ENCODE data around the gene APLP1.
A peak's percentile ranks its signal among the peaks of the same experiment; 100 is the strongest.

The APLP1 gene

DNA sequence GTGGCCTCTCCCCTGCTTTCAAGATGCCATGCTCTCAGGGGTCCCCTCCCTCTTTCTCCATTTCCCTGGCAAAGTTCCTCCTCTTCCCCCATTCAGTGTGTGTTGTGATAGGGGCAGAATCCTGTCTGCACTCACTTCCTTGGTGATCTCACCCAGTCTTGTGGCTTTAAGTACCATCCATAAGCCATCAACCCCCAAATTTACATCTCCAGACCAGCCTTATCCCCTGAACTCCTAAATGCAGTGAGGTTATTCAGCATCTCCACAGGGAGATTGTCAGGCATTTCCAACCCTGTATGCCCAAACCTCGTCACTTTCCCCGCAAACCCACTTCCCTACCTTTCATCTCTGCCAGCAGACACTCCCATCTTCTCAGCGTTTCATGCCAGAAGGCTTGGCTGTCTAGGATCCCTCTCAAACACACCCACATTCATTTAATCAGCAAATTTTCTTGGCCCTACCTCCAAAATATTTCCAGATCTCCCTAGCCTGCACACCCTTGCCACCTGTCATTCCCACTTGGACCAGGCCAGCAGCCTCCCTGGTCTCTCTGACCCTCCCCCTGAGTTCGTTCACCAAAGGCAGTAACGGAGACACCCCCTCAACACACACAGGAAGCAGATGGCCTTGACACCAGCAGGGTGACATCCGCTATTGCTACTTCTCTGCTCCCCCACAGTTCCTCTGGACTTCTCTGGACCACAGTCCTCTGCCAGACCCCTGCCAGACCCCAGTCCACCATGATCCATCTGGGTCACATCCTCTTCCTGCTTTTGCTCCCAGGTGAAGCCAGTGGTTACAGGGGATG is 33.7 kb downstream of the APLP1 start, which contains the start of gene HCST:
HCST (plus strand) TSS at position 676 of the 808 bp plus-strand sequence; CDS start at position 741, 65 bp downstream.
- no peak for DNase-seq (ENCODE audit: low read depth)

DNA sequence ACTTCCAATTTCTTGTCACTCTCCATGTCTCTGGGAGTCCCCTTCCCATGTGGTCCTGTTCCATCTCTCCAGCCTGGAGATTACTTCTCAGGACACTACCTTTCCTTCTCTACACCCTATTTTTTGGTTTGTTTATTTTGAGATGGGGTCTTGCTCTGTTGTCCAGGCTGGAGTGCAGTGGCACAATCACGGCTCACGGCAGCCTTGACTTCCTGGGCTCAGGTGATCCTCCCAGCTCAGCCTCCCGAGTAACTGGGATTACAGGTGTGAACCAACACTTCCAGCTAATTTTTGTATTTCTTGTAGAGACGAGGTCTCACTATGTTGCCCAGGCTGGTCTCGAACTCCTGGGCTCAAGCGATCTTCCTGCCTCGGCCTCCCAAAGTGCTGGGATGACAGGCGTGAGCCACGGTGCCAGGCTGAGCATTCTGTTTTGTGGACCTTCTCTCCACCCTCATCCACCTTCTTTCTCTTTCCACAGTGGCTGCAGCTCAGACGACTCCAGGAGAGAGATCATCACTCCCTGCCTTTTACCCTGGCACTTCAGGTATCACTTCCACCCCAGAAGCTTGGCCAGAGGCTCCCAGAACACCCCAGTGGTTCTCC is 34.6 kb downstream of the APLP1 start:
- H3K4me3 ChIP-seq (ENCODE audit: low read length), result peak overlapping the region; percentile 36

More for the DNA sequence above, 33.7 kb downstream of the APLP1 start, which contains the start of gene HCST:
- TF ChIP-seq, protein P1, sequence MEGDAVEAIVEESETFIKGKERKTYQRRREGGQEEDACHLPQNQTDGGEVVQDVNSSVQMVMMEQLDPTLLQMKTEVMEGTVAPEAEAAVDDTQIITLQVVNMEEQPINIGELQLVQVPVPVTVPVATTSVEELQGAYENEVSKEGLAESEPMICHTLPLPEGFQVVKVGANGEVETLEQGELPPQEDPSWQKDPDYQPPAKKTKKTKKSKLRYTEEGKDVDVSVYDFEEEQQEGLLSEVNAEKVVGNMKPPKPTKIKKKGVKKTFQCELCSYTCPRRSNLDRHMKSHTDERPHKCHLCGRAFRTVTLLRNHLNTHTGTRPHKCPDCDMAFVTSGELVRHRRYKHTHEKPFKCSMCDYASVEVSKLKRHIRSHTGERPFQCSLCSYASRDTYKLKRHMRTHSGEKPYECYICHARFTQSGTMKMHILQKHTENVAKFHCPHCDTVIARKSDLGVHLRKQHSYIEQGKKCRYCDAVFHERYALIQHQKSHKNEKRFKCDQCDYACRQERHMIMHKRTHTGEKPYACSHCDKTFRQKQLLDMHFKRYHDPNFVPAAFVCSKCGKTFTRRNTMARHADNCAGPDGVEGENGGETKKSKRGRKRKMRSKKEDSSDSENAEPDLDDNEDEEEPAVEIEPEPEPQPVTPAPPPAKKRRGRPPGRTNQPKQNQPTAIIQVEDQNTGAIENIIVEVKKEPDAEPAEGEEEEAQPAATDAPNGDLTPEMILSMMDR (conservative IDR thresholded peaks at IDR 0.05; ENCODE audit: low read depth, low read length), result no peak
- H3K4me3 ChIP-seq (ENCODE audit: low read length), result peak within 1 kb of the TSS; percentile 36

DNA sequence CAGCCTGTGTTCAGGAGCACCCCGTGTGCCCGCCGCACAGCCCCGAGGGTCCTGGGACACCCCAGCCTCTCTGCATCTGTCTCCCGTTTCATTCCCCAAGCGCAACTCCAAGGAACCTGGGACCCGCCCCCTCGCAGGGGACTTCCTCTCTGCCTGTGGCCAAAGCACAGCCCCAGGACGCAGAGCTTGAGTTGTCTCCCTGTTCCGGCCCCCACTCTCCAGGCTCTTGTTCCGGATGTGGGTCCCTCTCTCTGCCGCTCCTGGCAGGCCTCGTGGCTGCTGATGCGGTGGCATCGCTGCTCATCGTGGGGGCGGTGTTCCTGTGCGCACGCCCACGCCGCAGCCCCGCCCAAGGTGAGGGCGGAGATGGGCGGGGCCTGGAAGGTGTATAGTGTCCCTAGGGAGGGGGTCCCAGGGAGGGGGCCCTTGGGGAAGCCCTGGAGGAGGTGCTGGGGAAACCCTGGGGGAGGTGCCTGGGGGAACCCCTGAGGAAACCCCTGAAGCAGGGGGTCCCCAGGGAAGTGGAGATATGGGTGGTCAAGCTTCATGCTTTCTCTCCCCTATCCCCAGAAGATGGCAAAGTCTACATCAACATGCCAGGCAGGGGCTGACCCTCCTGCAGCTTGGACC is 35.3 kb downstream of the APLP1 start:
- no peak for DNase-seq (ENCODE audit: low read depth)
- peak overlapping the region; percentile 36 for H3K4me3 ChIP-seq (ENCODE audit: low read length)
- TF ChIP-seq, protein P1 (conservative IDR thresholded peaks at IDR 0.05; ENCODE audit: low read depth, low read length), result no peak

More for the DNA sequence above, 34.6 kb downstream of the APLP1 start:
- DNase-seq (ENCODE audit: low read depth), result no peak
- TF ChIP-seq, protein P1 (conservative IDR thresholded peaks at IDR 0.05; ENCODE audit: low read depth, low read length), result no peak

DNA sequence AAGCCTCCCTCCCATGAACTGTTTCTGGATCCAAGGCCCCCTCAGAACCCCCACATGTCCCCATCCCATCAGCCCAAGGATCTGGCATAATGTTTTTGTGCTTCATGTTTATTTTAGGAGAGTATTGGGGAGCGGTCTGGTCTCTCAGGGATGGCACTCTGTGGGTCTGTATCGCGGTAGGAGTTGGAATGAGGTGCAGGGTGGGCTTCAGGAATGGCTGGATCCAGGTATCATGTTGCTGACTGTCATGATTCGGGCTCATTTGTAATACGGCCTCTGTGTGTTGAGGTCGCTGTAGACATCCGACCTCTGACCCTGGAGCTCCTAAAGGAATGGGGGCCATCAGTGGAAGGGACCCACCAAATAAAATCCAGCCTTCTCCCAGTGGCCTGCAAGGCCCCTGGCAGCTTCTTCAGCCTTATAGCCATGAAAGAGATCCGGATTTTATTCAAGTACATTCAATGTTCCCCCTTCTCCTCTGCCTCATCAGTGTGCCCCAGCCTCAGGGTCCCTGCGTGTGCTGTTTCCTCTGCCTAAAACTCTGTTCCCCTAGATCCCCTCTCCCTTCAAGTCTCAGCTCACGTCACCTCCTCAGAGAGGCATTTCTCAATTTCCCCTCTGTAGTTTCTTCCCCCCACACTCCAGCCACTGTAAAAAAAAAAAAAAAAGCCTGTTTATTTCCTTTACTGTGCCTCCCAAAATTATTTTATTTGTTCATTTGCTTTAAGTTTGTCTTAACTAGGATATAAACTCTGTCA is 36.1 kb downstream of the APLP1 start:
- TF ChIP-seq, protein P1 (conservative IDR thresholded peaks at IDR 0.05; ENCODE audit: low read depth, low read length), result no peak
- no peak overlapping the region for H3K4me3 ChIP-seq (ENCODE audit: low read length)
- DNase-seq (ENCODE audit: low read depth), result no peak

DNA sequence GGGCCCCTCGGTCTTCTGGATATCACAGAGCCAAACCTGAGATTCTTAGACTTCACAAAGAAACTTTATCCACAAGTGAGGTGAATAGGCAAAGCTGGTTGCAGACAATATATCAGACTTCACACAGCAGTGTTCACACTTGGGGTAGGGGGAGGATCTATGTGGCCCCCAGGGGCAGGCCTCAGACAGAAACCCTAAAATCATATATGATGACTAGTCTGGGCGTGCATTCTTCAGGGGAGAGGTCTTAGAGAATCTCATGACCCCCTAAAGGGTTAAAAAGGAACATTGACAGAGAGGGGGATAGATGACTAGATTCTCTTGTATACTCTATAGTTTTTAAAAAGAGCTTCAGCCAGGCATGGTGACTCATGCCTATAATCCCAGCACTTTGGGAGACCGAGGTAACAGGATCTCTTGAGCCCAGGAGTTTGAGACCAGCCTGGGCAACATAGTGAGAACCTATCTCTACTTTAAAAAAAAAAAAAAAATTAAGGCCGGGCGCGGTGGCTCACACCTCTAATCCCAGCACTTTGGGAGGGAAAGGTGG is 36.9 kb downstream of the APLP1 start:
- TF ChIP-seq, protein P1 (conservative IDR thresholded peaks at IDR 0.05; ENCODE audit: low read depth, low read length), result no peak
- H3K4me3 ChIP-seq (ENCODE audit: low read length), result no peak overlapping the region
- no peak for DNase-seq (ENCODE audit: low read depth)

DNA sequence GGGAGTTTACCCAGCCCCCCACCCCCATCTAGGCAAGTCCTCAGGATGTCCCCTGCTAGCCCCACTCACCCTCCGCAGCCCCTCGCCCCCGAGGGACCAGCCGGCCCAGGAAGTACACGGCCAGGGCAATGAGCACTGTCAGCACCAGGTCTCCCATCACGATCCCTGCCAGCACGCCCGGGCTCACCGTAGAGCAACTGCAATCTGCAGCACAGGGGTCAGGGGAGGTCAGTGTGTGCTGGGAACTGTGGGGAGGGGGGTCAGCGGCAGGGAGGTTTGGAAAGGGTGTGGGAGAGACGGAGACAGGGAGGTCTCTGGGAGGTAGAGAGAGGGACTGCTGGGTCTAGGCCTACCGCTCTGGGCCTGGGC is 39.0 kb downstream of the APLP1 start:
- TF ChIP-seq, protein P1 (conservative IDR thresholded peaks at IDR 0.05; ENCODE audit: low read depth, low read length), result no peak
- no peak overlapping the region for H3K4me3 ChIP-seq (ENCODE audit: low read length)
- no peak for DNase-seq (ENCODE audit: low read depth)

All from retinal pigment epithelial cell (primary cell).